GM12873 (cell line): ENCODE results near the gene IGDCC3.

Source experiments
- TF ChIP-seq, protein P1 (sequence below): IDR thresholded peaks from 2 replicates; pipeline ENCODE4 v1.5.1; 2012; ENCODE audit warnings: low read depth, mild to moderate bottlenecking, moderate library complexity, low read length, control low read depth; ENCODE audit not compliant: insufficient read depth; ENCODE audit errors: missing control alignments

The IGDCC3 gene

GRCh38 chr15:65379986-65380385 lies 2.2 kb upstream of the IGDCC3 start:
- TF ChIP-seq, protein P1, sequence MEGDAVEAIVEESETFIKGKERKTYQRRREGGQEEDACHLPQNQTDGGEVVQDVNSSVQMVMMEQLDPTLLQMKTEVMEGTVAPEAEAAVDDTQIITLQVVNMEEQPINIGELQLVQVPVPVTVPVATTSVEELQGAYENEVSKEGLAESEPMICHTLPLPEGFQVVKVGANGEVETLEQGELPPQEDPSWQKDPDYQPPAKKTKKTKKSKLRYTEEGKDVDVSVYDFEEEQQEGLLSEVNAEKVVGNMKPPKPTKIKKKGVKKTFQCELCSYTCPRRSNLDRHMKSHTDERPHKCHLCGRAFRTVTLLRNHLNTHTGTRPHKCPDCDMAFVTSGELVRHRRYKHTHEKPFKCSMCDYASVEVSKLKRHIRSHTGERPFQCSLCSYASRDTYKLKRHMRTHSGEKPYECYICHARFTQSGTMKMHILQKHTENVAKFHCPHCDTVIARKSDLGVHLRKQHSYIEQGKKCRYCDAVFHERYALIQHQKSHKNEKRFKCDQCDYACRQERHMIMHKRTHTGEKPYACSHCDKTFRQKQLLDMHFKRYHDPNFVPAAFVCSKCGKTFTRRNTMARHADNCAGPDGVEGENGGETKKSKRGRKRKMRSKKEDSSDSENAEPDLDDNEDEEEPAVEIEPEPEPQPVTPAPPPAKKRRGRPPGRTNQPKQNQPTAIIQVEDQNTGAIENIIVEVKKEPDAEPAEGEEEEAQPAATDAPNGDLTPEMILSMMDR: no peak

DNA sequence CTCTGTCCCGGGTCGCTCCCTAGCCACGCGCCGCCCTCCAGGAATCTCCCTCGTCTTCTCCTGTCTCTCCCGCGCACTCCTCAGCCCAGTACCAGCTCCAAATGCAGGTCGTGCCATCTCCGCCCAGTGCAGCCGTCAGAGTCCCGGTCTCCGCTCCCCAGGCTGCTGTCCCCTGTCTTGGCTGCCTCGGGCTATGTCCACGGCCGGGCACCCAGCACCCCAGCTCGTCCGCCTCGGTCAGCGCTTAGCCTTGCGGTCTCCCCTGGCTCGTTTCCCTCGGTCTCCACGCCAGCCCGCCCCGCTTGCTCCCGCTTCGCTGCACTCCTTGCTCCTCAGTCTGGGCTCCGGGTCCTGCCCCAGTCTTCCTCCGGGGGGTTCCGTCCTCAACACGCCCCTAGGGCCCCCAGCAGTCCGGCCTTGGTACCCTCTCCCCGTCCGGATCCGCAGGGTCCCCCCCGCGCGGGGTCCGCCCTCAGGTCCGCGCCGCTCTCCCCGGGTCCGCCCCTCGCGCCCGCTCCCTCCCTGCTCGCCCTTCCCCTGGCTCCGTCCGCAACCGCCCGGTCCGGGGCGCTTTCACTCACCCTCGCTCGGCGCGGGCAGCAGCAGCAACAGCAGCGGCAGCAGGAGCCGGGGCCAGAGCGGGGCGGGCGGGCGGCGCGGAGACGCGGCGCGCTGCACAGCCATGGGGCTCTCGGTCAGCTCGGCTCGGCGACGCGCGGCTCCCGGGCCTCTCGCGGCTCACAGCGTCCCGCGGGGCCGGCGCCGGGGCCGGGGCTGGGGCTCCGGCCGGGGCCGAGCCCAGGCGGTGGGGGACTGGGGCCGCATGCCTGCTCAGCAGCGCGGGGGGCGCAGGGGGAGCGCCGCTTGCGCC lies 462 bp downstream of the IGDCC3 start:
- TF ChIP-seq, protein P1: no peak

GRCh38 chr15:65376767-65377104 lies 1.1 kb downstream of the IGDCC3 start:
- TF ChIP-seq, protein P1: no peak

GRCh38 chr15:65375871-65376607 lies 1.8 kb downstream of the IGDCC3 start:
- TF ChIP-seq, protein P1: no peak

DNA sequence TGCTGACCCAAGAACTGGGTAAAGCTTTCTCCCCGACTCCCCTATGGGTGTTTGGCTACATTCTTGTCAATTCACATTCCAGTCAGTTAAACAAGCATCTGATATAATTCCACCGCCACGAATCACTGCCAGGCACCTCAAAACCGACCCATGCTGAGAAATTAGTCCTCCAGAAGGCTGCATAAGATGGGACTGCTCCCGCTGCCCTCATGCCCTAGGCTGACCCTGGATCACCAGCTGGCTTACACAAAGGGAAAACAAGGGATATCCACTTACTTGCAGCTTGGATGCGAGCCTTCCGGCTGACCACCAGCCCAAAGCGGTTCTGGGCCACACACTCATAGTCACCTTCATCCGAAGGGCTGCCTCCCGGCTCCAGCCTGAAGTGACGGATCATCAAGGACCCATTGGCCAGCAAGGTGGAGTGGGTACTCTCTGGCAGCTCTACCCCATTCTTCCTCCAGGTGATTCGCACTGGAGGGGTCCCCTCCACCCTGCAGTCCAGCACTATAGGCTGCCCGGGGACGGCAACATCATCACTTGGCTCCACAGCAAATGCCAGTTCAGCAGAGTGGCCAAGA lies 2.9 kb downstream of the IGDCC3 start:
- TF ChIP-seq, protein P1: no peak

DNA sequence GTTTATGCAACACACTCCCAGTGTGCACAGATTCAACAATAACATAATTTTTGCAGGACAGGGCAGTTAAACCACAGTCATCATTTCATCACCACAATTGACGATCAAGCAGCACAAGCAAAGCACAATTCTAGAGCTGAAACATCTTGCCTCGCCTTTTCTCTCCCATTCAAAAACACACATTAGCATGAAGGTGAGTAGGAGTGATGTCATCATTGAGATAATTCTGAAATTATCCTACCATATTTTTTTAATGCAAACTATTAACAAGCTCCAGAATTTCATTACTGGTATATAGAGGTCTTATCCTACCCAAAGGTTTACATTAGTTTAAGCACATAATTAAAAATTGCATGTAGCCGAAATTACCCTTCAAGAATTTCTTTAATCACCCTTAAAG lies 3.5 kb downstream of the IGDCC3 start:
- TF ChIP-seq, protein P1: no peak

GRCh38 chr15:65373163-65373651 lies 4.6 kb downstream of the IGDCC3 start:
- TF ChIP-seq, protein P1: no peak
